Mesodermal cell (in vitro differentiated cells): ENCODE results near the gene PCTP.

Source experiments
- H3K27ac ChIP-seq: 2 replicates; pipeline ENCODE4 v1.7.0; 2013; ENCODE audit warnings: mild to moderate bottlenecking, low read depth, low read length, moderate library complexity; ENCODE audit not compliant: severe bottlenecking
- H3K36me3 ChIP-seq: 2 replicates; pipeline ENCODE4 v1.7.1; 2013; ENCODE audit warnings: mild to moderate bottlenecking, low read length, moderate library complexity; ENCODE audit not compliant: control insufficient read depth, insufficient read depth
- H3K4me1 ChIP-seq: one replicate; pipeline ENCODE4 v1.7.1; 2013; ENCODE audit warnings: mild to moderate bottlenecking, low read length; ENCODE audit not compliant: insufficient read depth, control insufficient read depth, poor library complexity, severe bottlenecking
- H3K4me3 ChIP-seq: 2 replicates; pipeline ENCODE4 v1.7.0; 2013; ENCODE audit warnings: low read length, control low read depth, mild to moderate bottlenecking; ENCODE audit not compliant: insufficient read depth, poor library complexity, severe bottlenecking; ENCODE audit errors: extremely low read depth
- H3K9me3 ChIP-seq: 2 replicates; pipeline ENCODE4 v1.7.1; 2013; ENCODE audit warnings: mild to moderate bottlenecking, low read length, moderate library complexity; ENCODE audit not compliant: control insufficient read depth
- WGBS, 2 experiments: methylation state at CpG; one replicate each; pipeline ENCODE4 v1.1.5; 2013; ENCODE audit warnings: missing lambda C conversion rate in 2 of 2; ENCODE audit not compliant: insufficient coverage in 2 of 2; 5-methylcytosine and 5-hydroxymethylcytosine counted together

PCTP gene

DNA sequence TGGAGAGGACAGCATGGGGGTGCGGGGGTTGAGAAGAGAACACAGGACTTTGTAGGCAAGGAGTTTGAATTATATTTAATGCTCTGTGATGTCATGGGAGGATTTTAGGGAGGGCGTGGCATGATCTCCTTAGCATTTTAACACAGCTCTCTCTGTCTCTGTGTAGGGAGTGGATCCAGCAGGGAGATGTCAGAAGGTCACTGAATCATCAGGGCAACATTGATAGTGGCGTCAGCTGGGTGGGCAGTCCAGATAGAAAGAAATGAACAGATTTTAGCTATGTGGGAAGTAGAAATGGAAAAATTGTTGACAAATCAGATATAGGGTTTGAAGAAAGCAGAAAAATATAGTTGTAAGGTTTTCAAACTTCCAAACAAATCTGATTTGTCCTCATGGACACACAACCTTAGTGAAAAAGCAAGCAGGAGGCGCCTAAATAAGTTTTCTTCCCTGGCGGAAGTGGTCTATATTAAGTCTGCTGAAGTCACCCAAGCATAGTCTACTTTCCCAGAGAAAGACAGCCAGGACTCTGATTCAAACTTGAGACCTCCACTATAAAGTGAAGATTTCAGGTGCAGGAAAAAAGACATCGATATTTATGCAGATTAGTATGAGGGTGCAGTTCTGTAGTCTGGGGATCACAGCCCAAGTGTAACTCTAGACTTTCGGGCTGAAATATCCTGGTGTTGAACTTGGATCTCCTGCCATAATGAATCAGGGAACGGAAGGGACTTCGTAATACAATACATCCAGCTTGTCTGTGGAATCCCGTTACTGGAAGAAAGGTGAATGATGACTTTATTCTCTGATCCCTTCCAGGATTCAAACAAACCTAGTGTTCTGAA lies 10.1 kb upstream of the PCTP start:
- WGBS, 2 experiments, result 94 to 95% methylated on average over 4 to 7 of the region's 10 CpGs
- Histone ChIP-seq H3K36me3 (no peaks in the 10 kb centered on the region), H3K27ac (no peak overlapping the region), H3K4me1 (no peaks in the 10 kb centered on the region), H3K4me3 (no peak overlapping the region), H3K9me3 (no peaks in the 10 kb centered on the region)

DNA sequence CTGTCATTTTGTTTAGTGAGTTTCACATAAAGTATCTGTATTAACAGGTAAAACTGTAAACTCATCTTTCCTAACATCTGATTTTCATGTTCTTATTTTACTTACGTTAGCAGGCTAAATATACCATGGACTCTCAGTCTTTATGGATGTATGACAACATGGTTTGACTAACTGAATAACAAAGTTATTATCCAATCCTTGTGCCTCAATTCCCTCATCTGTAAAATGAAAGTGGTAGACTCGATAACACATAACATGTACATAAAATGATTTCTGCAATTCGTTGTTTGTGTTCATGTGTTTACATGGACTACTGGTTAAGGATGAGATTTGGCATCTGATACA lies 9.5 kb upstream of the PCTP start:
- no peak overlapping the region for H3K4me3 ChIP-seq
- no peaks in the 10 kb centered on the region for H3K4me1 ChIP-seq
- WGBS, 2 experiments, result 100% methylated on average over 2 of the region's 3 CpGs; no CpG with 5 or more reads in 1 of the 2 experiments
- H3K9me3 ChIP-seq, result no peaks in the 10 kb centered on the region
- H3K36me3 ChIP-seq, result no peaks in the 10 kb centered on the region
- no peak overlapping the region for H3K27ac ChIP-seq

DNA sequence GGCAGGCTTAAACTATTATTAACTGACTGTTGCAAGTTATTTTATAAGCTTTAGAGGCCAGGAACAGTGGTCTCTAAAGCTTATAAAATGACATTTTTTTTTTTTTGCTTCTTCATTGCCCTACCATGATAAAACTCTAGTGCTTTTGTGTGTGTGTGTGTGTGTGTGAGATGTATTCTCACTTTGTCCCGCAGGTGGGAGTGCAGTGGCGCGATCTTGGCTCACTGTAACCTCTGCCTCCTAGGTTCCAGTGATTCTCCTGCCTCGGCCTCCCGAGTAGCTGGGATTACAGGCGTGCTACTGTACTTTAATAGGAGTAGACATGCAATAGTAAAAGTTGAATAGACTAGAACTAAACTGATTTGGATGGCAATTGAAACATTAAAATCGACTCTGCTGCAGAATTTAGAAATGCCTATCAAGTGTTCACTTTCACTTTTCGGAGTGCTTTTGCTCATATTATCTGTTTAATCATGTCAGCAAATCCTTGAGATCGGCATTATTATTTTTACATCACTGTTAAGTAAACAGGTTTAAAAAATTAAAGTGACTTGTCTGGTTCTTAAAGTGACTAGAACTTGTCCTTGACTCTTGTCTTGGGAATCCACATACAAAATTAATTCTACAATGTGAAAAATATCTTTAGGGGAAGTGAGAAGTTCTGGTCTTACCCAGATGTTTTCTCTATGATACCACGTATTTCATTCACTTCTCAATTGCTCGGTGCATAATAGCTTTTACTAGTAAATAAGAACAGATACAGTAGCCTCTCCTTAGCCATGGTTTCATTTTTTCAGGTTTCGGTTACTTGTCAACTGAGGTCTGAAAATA lies 8.4 kb upstream of the PCTP start:
- Histone ChIP-seq H3K27ac (no peak overlapping the region), H3K9me3 (no peaks in the 10 kb centered on the region), H3K36me3 (no peaks in the 10 kb centered on the region), H3K4me3 (no peak overlapping the region), H3K4me1 (no peaks in the 10 kb centered on the region)
- WGBS, 2 experiments, result 84 to 93% methylated on average over 5 to 9 of the region's 12 CpGs

DNA sequence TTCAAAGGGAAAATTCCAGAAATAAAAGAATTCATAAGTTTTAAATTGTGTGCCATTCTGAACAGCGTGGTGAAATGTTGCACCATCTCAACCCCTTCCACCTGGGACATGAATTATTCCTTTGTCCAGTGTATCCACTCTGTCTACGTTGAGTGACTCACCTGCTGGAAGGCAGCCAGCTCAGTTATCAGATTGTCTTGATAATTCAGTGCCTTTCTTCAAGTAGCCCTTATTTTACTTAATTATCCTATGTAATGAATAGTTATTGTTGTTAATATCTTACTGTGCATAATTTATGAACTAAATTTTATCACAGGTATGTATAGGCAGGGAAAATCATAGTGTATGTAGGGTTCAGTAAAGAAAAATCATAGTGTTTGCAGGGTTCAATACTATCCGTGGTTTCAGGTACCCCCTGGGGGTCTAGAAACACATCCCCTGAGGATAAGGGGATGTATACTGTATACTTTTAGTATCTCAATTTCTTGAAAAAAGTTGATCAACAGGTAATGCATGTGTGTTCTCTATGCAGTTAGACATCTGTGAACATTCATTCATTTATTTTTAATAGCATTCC lies 7.7 kb upstream of the PCTP start:
- no peaks in the 10 kb centered on the region for H3K36me3 ChIP-seq
- H3K9me3 ChIP-seq, result no peaks in the 10 kb centered on the region
- H3K4me3 ChIP-seq, result no peak overlapping the region
- H3K27ac ChIP-seq, result no peak overlapping the region
- H3K4me1 ChIP-seq, result no peaks in the 10 kb centered on the region
- 83 to 93% methylated on average over 1 to 2 of the region's 3 CpGs for WGBS, 2 experiments

DNA sequence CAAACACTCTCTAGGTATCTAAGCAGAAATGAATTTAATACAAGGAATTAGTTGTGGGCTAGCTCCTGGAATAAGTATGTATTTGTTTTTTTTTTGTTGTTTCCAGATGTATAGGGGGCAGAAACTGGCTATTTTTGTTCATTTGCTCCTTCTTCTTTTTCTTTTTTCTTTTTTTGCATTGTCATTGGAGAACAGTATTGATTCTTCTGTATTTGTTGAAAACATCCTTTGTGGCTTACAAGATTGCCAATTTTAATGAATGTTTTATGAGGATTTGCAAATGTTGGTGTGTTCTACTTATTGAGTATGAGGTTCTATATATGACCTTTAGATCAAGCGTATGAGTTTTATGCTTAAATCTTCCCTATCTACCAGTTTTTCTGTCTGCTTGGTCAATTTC lies 5.6 kb upstream of the PCTP start:
- Histone ChIP-seq H3K27ac (no peak overlapping the region), H3K36me3 (no peaks in the 10 kb centered on the region), H3K4me1 (no peaks in the 10 kb centered on the region), H3K4me3 (no peak overlapping the region), H3K9me3 (no peaks in the 10 kb centered on the region)
- no CpG with 5 or more reads among the region's 1 CpG for WGBS, 2 experiments

DNA sequence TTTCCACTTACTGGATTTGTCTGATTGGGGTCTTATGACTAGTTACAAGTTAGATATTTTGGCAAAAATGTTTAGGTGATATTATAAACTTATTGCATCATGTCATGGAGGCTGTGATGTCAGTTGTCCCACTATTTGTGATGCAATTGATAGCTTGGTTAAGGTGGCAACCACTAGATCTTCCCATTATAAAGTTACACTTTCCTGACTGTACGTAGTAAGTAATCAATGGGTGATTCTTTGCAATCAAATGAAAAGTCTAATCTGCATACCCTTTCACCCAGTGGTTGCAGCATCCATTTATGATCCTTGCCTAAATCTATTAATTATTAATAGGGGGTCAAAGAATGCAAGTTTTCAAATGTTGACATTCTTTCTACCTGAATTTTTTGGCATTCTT lies 4.4 kb upstream of the PCTP start:
- H3K4me1 ChIP-seq, result no peaks in the 10 kb centered on the region
- H3K36me3 ChIP-seq, result no peaks in the 10 kb centered on the region
- no peak overlapping the region for H3K4me3 ChIP-seq
- no peak overlapping the region for H3K27ac ChIP-seq
- no CpG with 5 or more reads among the region's 1 CpG for WGBS, 2 experiments
- H3K9me3 ChIP-seq, result no peaks in the 10 kb centered on the region

DNA sequence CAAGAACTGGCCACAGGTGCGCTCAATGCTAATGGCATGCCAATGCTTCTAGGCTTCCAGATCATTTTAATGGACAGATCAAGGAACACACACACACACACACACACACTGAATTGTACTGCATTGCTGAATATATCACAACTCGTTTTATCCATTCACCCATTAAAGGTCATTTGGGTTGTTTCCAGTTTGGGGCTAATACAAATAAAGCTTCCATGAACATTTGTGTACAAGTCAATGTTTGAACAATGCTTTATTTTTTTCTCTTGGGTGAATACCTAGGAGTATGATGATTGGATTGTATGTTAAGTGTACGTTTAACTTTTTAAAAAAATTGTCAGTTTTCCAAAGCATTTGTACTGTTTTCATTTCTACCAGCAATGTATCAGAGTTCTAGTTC lies 3.6 kb upstream of the PCTP start:
- Histone ChIP-seq H3K4me3 (no peak overlapping the region), H3K27ac (no peak overlapping the region), H3K9me3 (no peaks in the 10 kb centered on the region), H3K4me1 (peaks cover 6% of the 10 kb centered on the region), H3K36me3 (no peaks in the 10 kb centered on the region)
- 70 to 89% methylated on average over 1 of the region's 3 CpGs for WGBS, 2 experiments

DNA sequence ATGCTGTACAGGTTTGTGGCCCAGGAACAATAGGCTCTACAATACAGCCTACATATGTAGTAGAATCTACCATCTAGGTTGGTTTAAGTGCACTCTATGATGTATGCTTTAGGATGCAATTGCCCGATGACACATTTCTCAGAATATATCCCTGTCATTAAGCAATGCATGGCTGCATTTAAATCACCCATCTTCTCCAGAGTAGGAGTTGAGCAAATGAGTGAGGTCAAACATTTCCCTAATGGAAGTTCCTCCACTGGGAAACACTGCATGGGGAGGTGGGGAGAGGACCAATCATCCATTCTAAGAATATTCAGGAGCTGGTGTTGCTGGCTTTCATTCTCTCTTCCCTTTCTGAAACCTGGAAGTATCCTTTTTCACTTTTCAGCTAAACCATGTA lies 2.0 kb upstream of the PCTP start:
- Histone ChIP-seq H3K27ac (no peak overlapping the region), H3K4me3 (no peak overlapping the region), H3K36me3 (peaks cover 6% of the 10 kb centered on the region), H3K4me1 (peaks cover 9% of the 10 kb centered on the region), H3K9me3 (no peaks in the 10 kb centered on the region)
- no CpG with 5 or more reads among the region's 1 CpG for WGBS, 2 experiments

DNA sequence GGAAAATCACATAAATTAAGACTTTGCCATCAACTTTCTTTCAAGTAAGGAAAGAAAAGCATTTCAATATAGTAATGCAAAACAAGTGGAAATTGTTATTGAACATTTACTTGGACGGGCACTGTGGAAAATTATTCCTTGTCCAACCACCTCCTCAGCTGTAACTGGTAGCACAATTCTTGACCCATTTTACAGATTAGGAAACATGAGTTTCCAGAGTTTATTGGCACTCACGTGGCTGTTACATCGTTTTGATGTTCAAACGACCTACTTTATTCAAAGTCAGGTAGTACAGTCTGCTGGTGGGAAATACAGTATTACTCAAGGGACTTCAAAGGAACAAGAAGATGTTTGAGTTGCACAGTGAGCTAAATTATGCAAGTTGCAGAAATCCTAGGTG lies 866 bp upstream of the PCTP start:
- WGBS, 2 experiments, result 87% methylated on average over 3 of the region's 4 CpGs; no CpG with 5 or more reads in 1 of the 2 experiments

DNA sequence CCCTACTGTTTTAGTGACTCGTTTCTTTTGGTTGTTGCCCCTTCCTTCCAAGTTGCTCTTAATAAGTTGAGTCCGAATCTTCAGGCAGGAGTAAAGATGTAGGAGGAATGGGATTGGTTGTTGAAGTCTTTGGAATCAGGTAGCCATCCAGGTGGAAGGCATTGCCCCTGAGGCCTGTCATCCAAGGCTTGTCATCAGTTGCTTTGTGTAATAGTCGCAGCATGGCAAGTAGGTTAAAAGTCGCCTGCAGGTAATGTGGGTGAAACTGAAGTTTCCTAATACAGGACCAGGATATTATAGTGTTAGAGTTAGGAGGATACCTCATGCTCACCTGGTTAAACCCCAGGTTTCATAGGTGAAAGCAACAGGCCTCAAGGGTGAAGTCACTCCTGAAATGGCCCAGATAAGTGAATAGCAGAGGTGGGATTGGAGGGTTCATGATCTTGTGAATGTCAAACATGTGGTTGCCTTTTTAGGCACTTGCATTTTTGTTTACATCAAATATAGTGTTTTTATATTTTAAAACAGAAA lies 934 bp downstream of the PCTP start:
- H3K9me3 ChIP-seq, result no peaks in the 10 kb centered on the region
- WGBS, 2 experiments, result 72 to 73% methylated on average over 3 to 4 of the region's 4 CpGs
- H3K36me3 ChIP-seq, result peaks cover 16% of the 10 kb centered on the region
- peaks cover 9% of the 10 kb centered on the region for H3K4me1 ChIP-seq
- H3K4me3 ChIP-seq, result peak overlapping the region; percentile 73
- H3K27ac ChIP-seq, result no peak overlapping the region

More for the DNA sequence above, 866 bp upstream of the PCTP start:
- Histone ChIP-seq H3K4me1 (peaks cover 9% of the 10 kb centered on the region), H3K27ac (no peak overlapping the region), H3K9me3 (no peaks in the 10 kb centered on the region), H3K36me3 (peaks cover 14% of the 10 kb centered on the region), H3K4me3 (no peak overlapping the region)
